A549 (cell line): ENCODE results near the gene POLA1. TPM values are rescaled to one million over a fixed set of nuclear protein-coding genes. Genes with fewer than 3 reads are reported as not detected.

Source experiments
- ATAC-seq, 2 experiments: fragments of 200-7000 bp in 1 of 2; fragments of >200 bp in 1 of 2; cut with Nextera tagmentation in 1 of 2; cut with Tn5 transposase in 1 of 2; 3 replicates each; pipeline versions ENCODE4 v1.8.0 to v1.9.1; 2018 to 2020; ENCODE audit warnings: mild to moderate bottlenecking in 1 of 2, moderate library complexity in 1 of 2
- CTCF ChIA-PET: fragments of 300-600 bp; sonication (Branson Sonifier 250); formaldehyde crosslinking; extraction: SDS; loops from one replicate; lab custom pipeline; 2021; ENCODE audit warnings: antibody characterized with exemption, inconsistent platforms; lab: Yijun Ruan, JAX
- POLR2A ChIA-PET: fragments of 350-600 bp; formaldehyde crosslinking; extraction: SDS; loops from one replicate; lab custom pipeline; 2021; ENCODE audit warnings: antibody characterized with exemption, inconsistent platforms; lab: Yijun Ruan, JAX
- DNase-seq, 2 experiments: peaks; one replicate each; pipeline versions ENCODE4 v3.0.0 to v3.0.0-alpha.2; 2011 to 2016; ENCODE audit warnings: low read depth in 1 of 2, low spot score in 1 of 2
- FAIRE-seq: peaks from 2 replicates; lab custom pipeline; 2011; peaks lifted over from hg19 to GRCh38; lab: Jason Lieb, UNC
- H3K27ac ChIP-seq, 2 experiments: fragments of >200 bp; sonication (Bioruptor Twin); formaldehyde crosslinking; 3 replicates each; pipeline ENCODE4 v1.5.1; 2016 to 2017
- H3K4me1 ChIP-seq: fragments of >200 bp; sonication (Bioruptor Twin); formaldehyde crosslinking; 3 replicates; pipeline ENCODE4 v1.6.1; 2016
- H3K4me2 ChIP-seq: fragments of >200 bp; sonication (Bioruptor Twin); formaldehyde crosslinking; 3 replicates; pipeline ENCODE4 v1.6.1; 2016
- H3K4me3 ChIP-seq: fragments of >200 bp; sonication (Bioruptor Twin); formaldehyde crosslinking; 3 replicates; pipeline ENCODE4 v1.5.1; 2016
- H3K9me3 ChIP-seq: fragments of >200 bp; sonication (Bioruptor Twin); formaldehyde crosslinking; 3 replicates; pipeline ENCODE4 v1.6.1; 2016
- CBX2 ChIP-seq: fragments of 200-600 bp; sonication (generic); IDR thresholded peaks from 2 replicates; pipeline ENCODE4 v1.6.1; 2016; ENCODE audit warnings: low read depth, mild to moderate bottlenecking, borderline replicate concordance
- CEBPB ChIP-seq, 2 experiments: fragments of >200 bp in 1 of 2; sonication (Bioruptor Twin) in 1 of 2; formaldehyde crosslinking in 1 of 2; IDR thresholded peaks; 2 replicates each; pipeline ENCODE4 v1.6.1; 2012 to 2016
- CHD2 ChIP-seq: fragments of 150-350 bp; IDR thresholded peaks from 2 replicates; pipeline ENCODE4 v1.6.1; 2014; ENCODE audit warnings: low read length; ENCODE audit not compliant: partially characterized antibody
- CTCF ChIP-seq: fragments of >200 bp; sonication (Bioruptor Twin); formaldehyde crosslinking; IDR thresholded peaks from 3 replicates; pipeline ENCODE4 v1.5.1; 2016
- E2F6 ChIP-seq: IDR thresholded peaks from 2 replicates; pipeline ENCODE4 v1.6.1; 2012; ENCODE audit warnings: low read depth, borderline replicate concordance
- EHF ChIP-seq: fragments of 250-450 bp; sonication (Bioruptor Pico); IDR thresholded peaks from 2 replicates; pipeline ENCODE4 v1.5.0; 2020; ENCODE audit warnings: mild to moderate bottlenecking
- EHMT2 ChIP-seq: fragments of 200-600 bp; sonication (generic); IDR thresholded peaks from 2 replicates; pipeline ENCODE4 v1.6.1; 2016; ENCODE audit warnings: antibody characterized with exemption, low read depth, mild to moderate bottlenecking, moderate library complexity
- ESRRA ChIP-seq: fragments of 150-350 bp; IDR thresholded peaks from 2 replicates; pipeline ENCODE4 v1.6.1; 2014; ENCODE audit warnings: mild to moderate bottlenecking, low read length, borderline replicate concordance
- FOSL2 ChIP-seq, 2 experiments: fragments of 450-650 bp in 1 of 2; fragments of >200 bp in 1 of 2; sonication (Bioruptor Twin) in 1 of 2; formaldehyde crosslinking; IDR thresholded peaks; 2 replicates each; pipeline versions ENCODE4 v1.5.0 to v1.6.1; 2016 to 2020; ENCODE audit warnings: mild to moderate bottlenecking in 1 of 2, moderate library complexity in 1 of 2
- HEYL ChIP-seq: fragments of 250-450 bp; sonication (Bioruptor Pico); IDR thresholded peaks from 2 replicates; pipeline ENCODE4 v1.8.0; 2021; ENCODE audit warnings: mild to moderate bottlenecking, moderate library complexity
- HOXA7 ChIP-seq: fragments of 250-450 bp; sonication (Bioruptor Pico); IDR thresholded peaks from 2 replicates; pipeline ENCODE4 v1.5.0; 2020; ENCODE audit warnings: mild to moderate bottlenecking, moderate library complexity
- HOXB13 ChIP-seq: fragments of 250-450 bp; sonication (Bioruptor Pico); IDR thresholded peaks from 2 replicates; pipeline ENCODE4 v1.5.0; 2020; ENCODE audit warnings: low read depth, mild to moderate bottlenecking, moderate library complexity
- JUNB ChIP-seq: fragments of >200 bp; sonication (Bioruptor Twin); formaldehyde crosslinking; IDR thresholded peaks from 2 replicates; pipeline ENCODE4 v1.6.1; 2016
- MAFK ChIP-seq: fragments of 450-650 bp; IDR thresholded peaks from 2 replicates; pipeline ENCODE4 v1.6.1; 2014; ENCODE audit not compliant: partially characterized antibody
- MAX ChIP-seq: IDR thresholded peaks from 2 replicates; pipeline ENCODE4 v1.6.1; 2012
- MAZ ChIP-seq: fragments of 150-350 bp; IDR thresholded peaks from 2 replicates; pipeline ENCODE4 v1.6.1; 2014; ENCODE audit warnings: antibody characterized with exemption, low read depth, low read length, borderline replicate concordance
- RCOR1 ChIP-seq: fragments of 150-350 bp; IDR thresholded peaks from 2 replicates; pipeline ENCODE4 v1.6.1; 2014; ENCODE audit warnings: antibody characterized with exemption, low read length, low read depth
- RNF2 ChIP-seq: fragments of 200-600 bp; sonication (generic); IDR thresholded peaks from 2 replicates; pipeline ENCODE4 v1.6.1; 2016; ENCODE audit warnings: low read depth, mild to moderate bottlenecking, antibody characterized with exemption, moderate library complexity, borderline replicate concordance
- SREBF2 ChIP-seq: fragments of 450-650 bp; IDR thresholded peaks from 2 replicates; pipeline ENCODE4 v1.6.1; 2014; ENCODE audit warnings: mild to moderate bottlenecking, moderate library complexity
- TFCP2L1 ChIP-seq: fragments of 250-450 bp; sonication (Bioruptor Pico); IDR thresholded peaks from 2 replicates; pipeline ENCODE4 v1.5.0; 2021; ENCODE audit warnings: mild to moderate bottlenecking
- USF2 ChIP-seq: fragments of 450-650 bp; IDR thresholded peaks from 2 replicates; pipeline ENCODE4 v1.6.1; 2014; ENCODE audit warnings: antibody characterized with exemption
- ZFP36 ChIP-seq: fragments of 450-650 bp; IDR thresholded peaks from 2 replicates; pipeline ENCODE4 v1.6.1; 2014; ENCODE audit warnings: borderline replicate concordance; ENCODE audit not compliant: partially characterized antibody
- WGBS: methylation state at CpG from one replicate; pipeline ENCODE4 v1.1.6; 2017; ENCODE audit errors: missing lambda C conversion rate; 5-methylcytosine and 5-hydroxymethylcytosine counted together
- polyA plus RNA-seq, 4 experiments: library from polyadenylated mRNA; depleted of rRNA in 3 of 4; stranded (reverse); fragments of >200 nt; fragmentation: RNase III in 1 of 4; extraction: RNeasy Plus Mini Kit Qiagen cat#74134 plus additional on column Dnase treatment in 1 of 4; gene quantifications; 2 replicates in 3 of 4; 3 replicates in 1 of 4; pipeline ENCODE4 v1.2.3, GENCODE V29; 2011 to 2017
- small RNA-seq, 6 experiments: library from RNA; depleted of rRNA; stranded (forward); fragments of <200 nt; gene quantifications; one replicate each; pipeline ENCODE3, GENCODE V24; 2012

POLA1 gene
- polyA plus RNA-seq, 2 of the 4 experiments (the other 2 are of a cell fraction): 8.8 to 17.5 TPM

GRCh38 chrX:25034889-25035288, 341.2 kb downstream of the POLA1 start:
- H3K4me2 ChIP-seq: no peak overlapping the region
- DNase-seq: no peak
- H3K9me3 ChIP-seq: no peaks in the 10 kb centered on the region
- H3K4me1 ChIP-seq: no peaks in the 10 kb centered on the region
- WGBS: 87% methylated on average over 3 of the region's 3 CpGs
- TF ChIP-seq ZFP36: no peak
- no peak for TF ChIP-seq ESRRA
- TF ChIP-seq E2F6: no peak
- TF ChIP-seq CTCF: no peak
- no peak for TF ChIP-seq HOXA7 (CRISPR knock-in tag)
- TF ChIP-seq EHMT2: no peak
- TF ChIP-seq RCOR1: no peak
- no peak for TF ChIP-seq MAZ
- no peak for TF ChIP-seq HOXB13
- no peak for TF ChIP-seq TFCP2L1 (CRISPR knock-in tag)
- no peak for ATAC-seq
- FAIRE-seq: no peak
- POLR2A ChIA-PET: no interaction called here
- CTCF ChIA-PET: interaction anchor here (0.8 to 2.5 kb wide), 3 partner anchors 13 to 215 kb away, joined by 4 to 17 read pairs (median 7); no protein-coding TSS in a partner anchor
- no peak overlapping the region for H3K4me3 ChIP-seq
- no peak overlapping the region for H3K27ac ChIP-seq

GRCh38 chrX:25039036-25039435, 345.3 kb downstream of the POLA1 start:
- H3K27ac ChIP-seq: no peak overlapping the region
- DNase-seq (no peak), ATAC-seq (no peak), FAIRE-seq (no peak)
- ChIA-PET POLR2A (no interaction called here), CTCF (interaction anchor here (0.8 to 1.6 kb wide), 2 partner anchors 13 to 105 kb away, joined by 3 to 4 read pairs; no protein-coding TSS in a partner anchor)
- H3K9me3 ChIP-seq: no peaks in the 10 kb centered on the region
- 75% methylated on average over 10 of the region's 10 CpGs for WGBS
- H3K4me1 ChIP-seq: no peaks in the 10 kb centered on the region
- H3K4me3 ChIP-seq: no peak overlapping the region
- H3K4me2 ChIP-seq: no peak overlapping the region
- no peak for TF ChIP-seq MAFK
- no peak for TF ChIP-seq FOSL2 (IDR thresholded peaks at IDR 0.05)
- no peak for TF ChIP-seq FOSL2 (CRISPR knock-in tag; IDR thresholded peaks at IDR 0.05)
- TF ChIP-seq HOXB13: no peak
- no peak for TF ChIP-seq HEYL
- no peak for TF ChIP-seq CEBPB (IDR thresholded peaks at IDR 0.05)
- TF ChIP-seq SREBF2: no peak
- TF ChIP-seq EHF (CRISPR knock-in tag): no peak
- no peak for TF ChIP-seq USF2
- no peak for TF ChIP-seq RNF2

- Histone ChIP-seq H3K9me3 (no peaks in the 10 kb centered on the region), H3K4me1 (no peaks in the 10 kb centered on the region), H3K4me2 (no peak overlapping the region), H3K27ac (no peak overlapping the region), H3K4me3 (no peak overlapping the region)
- POLR2A ChIA-PET: no interaction called here
- TF ChIP-seq CHD2 (no peak), CBX2 (no peak), MAX (no peak), JUNB (no peak)
- DNase-seq: no peak
- 71% methylated on average over 1 of the region's 1 CpG for WGBS
- CTCF ChIA-PET: interaction anchor here (0.6 kb wide), 1 partner anchor 147 kb away, joined by 3 read pairs; no protein-coding TSS in a partner anchor
- FAIRE-seq: peak; percentile 80
- no peak for ATAC-seq
These were observed 349.5 kb downstream of the POLA1 start for GRCh38 chrX:25043192-25043591.

Small RNA genes lying within 50 kb of the gene (small RNA-seq; reads per million reads assigned to genes)
- 0 to 1.2 (median 0.41) reads per million in 6 experiments for gene SCARNA23

Other genes starting within 250 kb of the POLA1 start
- gene PDK3, start 228.6 kb upstream of the POLA1 start, polyA plus RNA-seq (2011; rRNA removed): 14.1 and 18.7 TPM in 2 replicates
- 4.8 to 5.7 TPM (median 5.3 TPM) in 3 replicates for gene PDK3, start 228.6 kb upstream of the POLA1 start, polyA plus RNA-seq (2017; fragmentation: RNase III; extraction: RNeasy Plus Mini Kit Qiagen cat#74134 plus additional on column Dnase treatment)
- gene PCYT1B, start 46.6 kb upstream of the POLA1 start, polyA plus RNA-seq (2011; rRNA removed): not detected in 2 replicates
- gene PCYT1B, start 46.6 kb upstream of the POLA1 start, polyA plus RNA-seq (2017; fragmentation: RNase III; extraction: RNeasy Plus Mini Kit Qiagen cat#74134 plus additional on column Dnase treatment): 0.05 TPM in 1 of 3 replicates, not detected in the others